Measurements from ENCODE around the gene RBM26.
"Not testable (repeated sequence)": the region's sequence is repeated elsewhere in the genome, so short reads cannot be mapped to it uniquely, and the experiment has no call there.

Gene RBM26

DNA sequence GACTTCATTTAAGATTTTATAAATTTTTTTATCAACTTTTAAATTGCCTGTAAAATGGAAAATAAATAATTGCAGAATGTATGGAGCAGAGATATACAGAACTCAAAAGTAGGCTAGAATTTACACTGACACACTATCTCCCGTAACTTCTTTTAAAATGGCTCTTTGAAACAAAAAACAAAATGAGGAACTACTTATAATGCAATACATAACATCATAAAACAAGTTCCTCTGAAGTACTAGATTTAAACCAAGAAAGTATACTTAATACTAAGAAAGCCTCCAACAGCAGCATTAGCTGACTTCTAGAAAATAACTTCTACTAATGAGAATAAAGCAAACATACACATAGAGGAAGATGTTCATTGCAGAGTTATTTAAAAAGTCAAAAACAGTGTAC is 17.0 kb downstream of the RBM26 start:
- no peak for DNase-seq (ENCODE audit: low read depth in 4 of 4, low spot score in 1 of 4)

DNA sequence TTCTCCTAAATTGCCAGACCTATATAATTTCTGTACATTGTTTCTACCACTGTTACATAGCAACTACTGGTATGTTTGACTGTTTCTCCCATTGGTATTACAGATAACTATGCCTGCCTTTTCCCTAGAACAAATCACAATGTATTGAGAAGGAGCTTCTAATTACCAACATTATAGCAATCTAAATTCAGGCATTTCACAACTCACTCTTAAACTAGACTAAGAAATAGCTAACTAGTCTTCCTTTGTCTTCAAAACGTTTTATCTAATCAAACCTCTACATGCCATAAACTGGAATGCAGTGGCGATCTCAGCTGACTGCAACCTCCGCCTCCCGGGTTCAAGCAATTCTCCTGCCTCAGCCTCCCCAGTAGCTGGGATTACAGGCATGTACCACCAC is 18.2 kb downstream of the RBM26 start:
- no peak for DNase-seq (ENCODE audit: low read depth in 4 of 4, low spot score in 1 of 4)

DNA sequence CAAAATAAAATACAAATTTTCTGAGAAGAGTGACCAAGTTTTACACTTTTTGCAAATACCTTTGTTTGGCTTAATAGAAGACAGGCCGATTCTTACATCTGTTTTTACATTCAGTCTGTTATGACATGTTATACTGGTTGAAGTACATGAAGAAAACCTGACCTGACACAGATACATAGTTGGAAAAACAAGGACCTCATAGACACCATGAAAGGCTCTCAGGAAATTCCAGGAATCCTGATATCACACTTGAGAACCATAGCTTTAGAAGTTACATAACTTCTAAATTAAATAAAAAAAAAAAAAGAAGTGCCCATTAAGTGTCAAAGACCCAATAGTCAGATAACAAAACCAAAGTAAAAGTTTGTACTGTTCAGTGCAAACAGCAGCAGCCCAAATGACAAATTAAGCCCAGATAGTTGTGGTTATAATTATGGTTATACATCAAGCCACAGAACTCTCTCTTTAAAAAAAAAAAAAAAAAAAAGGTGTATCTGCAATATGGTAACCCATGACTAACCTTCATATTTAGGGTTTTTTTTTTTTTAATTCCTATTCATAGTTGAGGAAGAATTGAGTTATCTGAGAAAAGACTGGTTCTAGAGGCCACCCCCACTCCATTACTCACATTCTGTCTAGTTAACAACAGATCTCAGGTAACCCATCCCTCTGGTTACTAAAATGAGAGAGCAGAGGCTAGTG is 19.8 kb downstream of the RBM26 start:
- DNase-seq (ENCODE audit: low read depth in 4 of 4, low spot score in 1 of 4): no peak

DNA sequence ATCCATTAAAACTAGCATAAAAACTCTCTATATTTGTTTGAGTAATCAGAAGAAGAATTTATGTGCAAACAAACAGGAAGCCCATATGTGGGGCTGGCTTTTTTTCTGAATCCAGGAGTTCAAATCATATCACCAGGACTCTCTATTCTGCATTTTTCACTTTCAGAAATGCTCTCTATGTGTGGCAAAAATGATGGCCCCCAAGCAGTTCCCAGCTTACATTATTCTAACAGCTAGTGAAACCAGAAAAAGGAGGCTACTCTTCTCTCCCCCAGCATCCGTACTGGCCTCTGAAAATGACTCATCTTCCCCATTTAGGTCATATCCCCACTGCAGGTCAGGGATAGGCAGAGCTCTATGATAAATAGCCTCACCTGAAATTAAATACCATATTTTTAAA is 20.4 kb downstream of the RBM26 start:
- no peak for DNase-seq (ENCODE audit: low read depth in 4 of 4, low spot score in 1 of 4)

DNA sequence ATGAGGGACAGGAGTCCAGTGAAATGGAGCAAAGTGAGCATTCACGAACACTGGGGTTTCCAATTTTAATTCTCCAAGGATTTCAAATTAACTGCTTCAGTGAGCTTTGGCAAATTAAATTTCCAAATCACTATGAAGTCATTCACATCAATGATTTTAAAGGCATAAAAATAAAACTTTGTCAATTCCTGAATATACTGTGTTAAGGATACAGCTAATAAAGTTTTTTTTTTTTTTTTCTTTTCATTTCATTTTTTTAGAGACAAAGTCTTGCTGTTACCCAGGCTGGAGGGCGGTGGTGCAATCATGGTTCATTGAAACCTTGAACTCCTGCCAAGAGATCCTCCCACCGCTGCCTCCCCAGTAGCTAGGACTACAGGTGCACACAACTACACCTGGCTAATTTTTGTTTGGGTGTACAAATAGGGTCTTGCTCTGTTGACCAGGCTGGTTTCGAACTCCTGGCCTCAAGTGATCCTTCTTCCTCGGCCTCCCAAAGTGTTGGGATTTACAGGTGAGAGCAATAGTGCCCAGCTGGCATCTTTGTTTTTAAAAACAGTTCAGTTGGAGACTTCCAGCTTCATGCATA is 21.9 kb downstream of the RBM26 start:
- DNase-seq (ENCODE audit: low read depth in 4 of 4, low spot score in 1 of 4): no peak

DNA sequence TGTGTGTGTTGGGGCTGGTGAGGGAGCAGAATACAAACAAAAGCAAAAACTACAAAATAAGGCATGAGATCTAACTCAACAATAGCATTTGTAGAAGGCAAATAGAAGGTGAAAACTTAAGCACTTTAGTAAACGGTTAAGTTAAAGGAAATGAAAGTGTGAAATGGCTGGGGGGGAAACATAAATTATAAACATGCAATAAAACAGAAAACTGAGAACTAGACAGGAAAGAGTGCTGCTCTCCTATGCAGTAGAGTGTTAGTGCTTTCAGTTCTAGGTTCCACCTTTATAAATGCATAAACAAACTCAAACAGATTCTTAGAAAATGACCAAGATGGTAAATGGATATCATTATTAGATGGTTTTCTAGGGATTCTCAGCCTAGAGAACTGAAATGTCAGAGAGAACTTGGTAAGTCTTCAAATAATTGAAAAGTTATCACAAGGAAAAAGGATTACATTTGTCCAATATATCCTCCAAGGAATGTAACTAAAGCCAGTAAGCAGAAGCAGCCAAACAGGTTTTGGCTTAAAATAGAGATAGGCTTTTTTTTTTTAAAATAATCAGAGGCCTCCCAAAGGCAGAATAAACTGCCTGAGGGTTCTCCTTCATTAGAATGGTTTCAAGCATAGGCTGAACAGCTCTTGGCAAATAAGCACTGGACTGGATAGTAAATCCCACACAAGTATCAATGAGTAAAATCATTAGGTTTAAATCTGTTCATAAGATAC is 23.3 kb downstream of the RBM26 start:
- DNase-seq (ENCODE audit: low read depth in 4 of 4, low spot score in 1 of 4): no peak

DNA sequence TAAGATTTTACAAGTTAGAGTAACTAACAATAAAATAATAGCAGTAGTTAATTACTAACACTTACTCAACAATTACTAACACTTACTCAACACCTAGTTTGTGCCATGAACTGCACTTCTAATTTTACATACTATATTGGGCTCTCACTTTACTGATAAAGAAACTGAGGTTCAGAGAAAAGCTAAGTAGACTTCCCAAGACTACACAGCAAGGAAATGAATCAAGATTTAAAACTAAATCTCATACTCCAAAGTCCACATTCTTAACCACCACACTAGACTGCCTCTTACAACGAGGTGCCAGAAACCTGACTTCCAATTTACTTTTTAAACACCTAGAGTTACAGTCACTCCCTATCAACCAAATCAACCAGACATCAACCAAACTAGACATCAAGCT is 25.1 kb downstream of the RBM26 start:
- no peak for DNase-seq (ENCODE audit: low read depth in 4 of 4, low spot score in 1 of 4)

DNA sequence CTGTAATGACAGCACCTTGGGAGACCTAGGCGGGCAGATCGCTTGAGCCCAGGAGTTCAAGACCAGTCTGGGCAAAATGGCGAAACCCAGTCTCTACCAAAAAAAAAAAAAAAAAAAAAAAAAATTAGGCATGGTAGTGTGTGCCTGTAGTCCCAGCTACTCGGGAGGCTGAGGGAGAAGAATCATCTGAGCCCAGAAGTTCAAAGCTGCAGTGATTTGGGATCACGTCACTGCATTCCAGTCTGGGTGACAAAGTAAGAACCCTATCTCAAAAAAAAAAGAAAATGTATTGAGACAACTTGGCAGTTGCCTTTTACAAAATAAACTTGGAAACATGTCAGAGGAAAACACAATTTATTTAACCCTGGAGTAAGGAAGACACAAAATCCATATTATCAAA is 26.8 kb downstream of the RBM26 start:
- DNase-seq (ENCODE audit: low read depth in 4 of 4, low spot score in 1 of 4): no peak

DNA sequence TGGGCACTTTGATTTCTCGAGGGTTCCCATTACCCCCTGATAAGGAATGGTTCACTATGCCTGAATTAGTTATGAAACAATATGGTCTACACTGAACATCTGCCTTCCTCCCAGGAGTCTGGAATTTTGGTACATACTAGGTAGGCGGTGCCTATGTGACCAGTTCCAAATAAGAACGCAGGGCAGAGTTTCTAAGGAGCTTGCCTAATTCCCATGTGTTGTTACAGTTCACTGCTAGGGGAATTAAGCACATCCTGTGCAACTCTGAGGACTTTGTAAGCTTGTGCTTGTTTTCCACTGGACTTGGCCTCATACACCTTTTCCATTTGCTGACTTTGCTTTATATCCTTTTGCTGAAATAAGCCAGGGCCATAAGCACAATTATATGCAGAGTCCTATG is 29.2 kb downstream of the RBM26 start:
- no peak for DNase-seq (ENCODE audit: low read depth in 4 of 4, low spot score in 1 of 4)

DNA sequence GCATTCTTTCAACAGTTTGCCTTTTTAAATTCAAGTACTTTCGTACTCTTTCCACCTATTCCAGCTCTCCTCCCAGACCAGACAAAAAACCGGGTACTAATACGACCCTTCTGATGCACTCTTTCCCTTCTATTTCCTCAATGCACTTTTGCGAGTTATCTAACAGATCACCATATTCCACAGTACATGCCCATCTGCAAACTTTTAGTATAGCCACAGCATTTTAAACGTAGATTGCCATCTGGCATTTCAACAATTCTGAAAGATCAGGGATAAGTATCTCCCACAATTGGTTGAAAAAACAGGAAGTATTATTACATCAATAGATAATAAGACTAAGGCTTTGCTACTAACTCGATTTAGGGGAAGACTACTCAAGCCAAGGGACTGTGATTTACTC is 31.5 kb downstream of the RBM26 start:
- DNase-seq (ENCODE audit: low read depth in 4 of 4, low spot score in 1 of 4): no peak

DNA sequence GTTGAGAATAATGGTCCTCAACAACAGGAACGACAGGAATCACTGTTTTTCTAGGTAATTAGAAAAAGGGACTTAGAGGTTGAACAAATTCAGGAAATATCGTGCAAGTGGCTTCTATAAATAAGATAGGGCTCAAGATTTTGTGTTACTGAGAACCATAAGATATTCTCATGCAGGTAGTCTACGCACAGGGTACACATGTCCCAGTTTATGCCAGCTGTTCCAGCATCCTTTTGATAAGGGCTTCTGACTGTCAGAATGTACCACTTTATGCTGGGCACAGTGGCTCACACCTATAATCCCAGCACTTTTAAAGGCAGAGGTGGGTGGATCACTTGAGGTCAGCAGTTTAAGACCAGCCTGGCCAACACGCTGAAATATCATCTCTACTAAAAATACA is 32.1 kb downstream of the RBM26 start:
- no peak for DNase-seq (ENCODE audit: low read depth in 4 of 4, low spot score in 1 of 4)

DNA sequence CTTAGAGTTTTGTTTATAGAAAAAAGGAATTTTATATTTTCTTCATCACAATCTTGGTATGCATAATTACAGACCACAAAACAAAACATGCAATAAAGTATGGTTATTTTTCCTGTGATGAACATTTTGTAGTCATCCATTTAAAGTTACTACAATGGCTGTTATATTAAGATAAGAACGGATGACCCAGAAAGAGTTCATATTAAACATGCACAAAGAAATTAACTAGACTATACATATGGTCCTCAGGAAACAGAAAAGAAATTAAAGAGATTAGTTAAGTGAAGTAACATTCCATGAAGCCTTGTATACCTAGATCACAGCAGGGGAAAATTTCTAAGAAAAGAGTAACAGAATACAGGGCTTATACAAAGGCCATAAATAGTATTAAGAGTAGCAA is 36.8 kb downstream of the RBM26 start:
- no peak for DNase-seq (ENCODE audit: low read depth in 4 of 4, low spot score in 1 of 4)

DNA sequence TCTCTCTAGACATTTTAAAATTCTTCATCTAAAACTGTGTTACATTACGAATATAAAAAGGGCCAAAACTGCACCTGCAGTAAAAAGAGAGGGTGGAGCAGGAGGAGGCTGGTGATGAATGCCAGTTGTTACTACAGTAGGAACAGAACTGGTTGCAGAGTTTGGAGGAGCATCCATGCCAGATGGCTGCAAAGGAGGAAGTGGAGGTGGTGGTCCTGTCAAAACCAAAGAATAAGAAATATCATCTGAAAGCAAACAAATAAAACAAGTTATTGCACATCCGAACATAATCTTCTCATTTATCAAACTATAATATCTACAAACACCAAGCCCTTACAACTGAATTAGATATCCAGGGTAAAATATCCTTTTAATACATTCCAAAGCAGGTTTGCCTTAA is 40.1 kb downstream of the RBM26 start:
- DNase-seq (ENCODE audit: low read depth in 4 of 4, low spot score in 1 of 4): no peak

DNA sequence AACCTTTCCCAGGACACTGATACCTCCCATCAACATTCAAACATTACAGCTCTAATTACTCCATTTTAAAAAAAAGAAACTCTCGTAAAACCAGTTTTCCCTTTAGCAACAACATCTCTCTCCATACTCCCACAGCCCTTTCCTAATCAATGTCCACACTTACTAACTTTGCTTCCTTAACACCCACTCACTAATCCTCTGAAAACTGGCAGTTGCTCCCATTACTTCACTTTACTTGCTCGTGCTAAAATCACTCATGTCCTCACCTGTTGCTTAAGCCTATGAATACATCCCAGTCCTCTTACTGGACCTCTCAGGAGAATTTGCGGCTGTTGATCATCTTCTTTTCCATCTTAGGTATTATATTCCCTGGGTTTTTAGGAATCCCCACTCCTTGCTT is 44.8 kb downstream of the RBM26 start:
- DNase-seq (ENCODE audit: low read depth in 4 of 4, low spot score in 1 of 4): no peak

DNA sequence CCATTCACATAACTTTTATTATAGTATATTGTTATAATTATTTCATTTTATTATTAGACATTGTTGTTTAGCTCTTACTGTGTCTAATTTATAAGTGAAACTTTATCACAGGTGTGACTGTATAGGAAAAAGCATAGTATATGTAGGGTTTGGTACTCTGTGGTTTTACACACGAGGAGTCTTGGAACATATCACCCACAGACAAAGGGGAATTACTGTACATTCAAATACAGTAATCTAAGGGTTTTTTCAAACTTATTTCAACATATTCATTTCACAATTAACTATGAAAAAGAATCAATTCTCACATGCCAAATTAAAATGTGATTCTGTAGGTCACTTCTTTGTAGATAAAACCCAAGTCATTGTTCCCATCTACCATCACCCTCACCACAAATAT is 46.0 kb downstream of the RBM26 start:
- DNase-seq (ENCODE audit: low read depth in 4 of 4, low spot score in 1 of 4): no peak

DNA sequence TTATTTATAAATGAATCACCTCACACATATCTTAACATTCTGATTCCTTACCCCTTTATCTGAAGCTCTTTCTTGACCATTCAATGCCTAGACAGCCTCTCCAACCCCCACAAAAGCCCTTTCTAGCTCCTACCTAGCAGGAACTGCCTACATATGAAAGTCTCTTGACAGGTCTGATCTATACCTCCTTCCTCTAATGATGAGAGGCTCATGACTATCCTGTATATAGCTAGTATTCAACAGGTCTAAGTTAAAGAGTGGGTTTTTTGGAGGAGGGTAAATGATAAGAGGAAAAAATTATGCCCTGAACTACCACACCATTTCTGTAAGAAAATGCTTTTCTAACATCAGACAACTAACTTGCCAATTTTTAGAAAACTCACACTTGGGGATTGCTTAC is 47.0 kb downstream of the RBM26 start:
- no peak for DNase-seq (ENCODE audit: low read depth in 4 of 4, low spot score in 1 of 4)

DNA sequence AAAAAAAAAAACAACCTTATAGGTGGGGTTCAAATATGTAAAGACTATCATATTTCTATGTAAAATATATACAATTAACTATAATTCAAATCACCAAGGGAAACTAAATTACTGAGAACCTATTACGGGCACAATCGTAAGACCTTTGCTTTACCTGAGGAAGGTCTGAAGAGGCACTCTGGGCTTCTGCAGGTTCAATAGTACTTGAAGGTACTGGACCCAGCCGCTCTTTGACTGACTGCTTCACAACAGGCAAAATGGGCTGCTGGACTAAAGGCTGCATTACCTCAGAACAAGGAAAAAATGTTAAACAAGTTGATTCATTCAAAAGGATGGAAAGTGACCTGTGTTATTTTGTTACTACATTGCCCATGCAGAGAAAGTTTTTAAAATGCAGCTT is 51.8 kb downstream of the RBM26 start:
- no peak for DNase-seq (ENCODE audit: low read depth in 4 of 4, low spot score in 1 of 4)

DNA sequence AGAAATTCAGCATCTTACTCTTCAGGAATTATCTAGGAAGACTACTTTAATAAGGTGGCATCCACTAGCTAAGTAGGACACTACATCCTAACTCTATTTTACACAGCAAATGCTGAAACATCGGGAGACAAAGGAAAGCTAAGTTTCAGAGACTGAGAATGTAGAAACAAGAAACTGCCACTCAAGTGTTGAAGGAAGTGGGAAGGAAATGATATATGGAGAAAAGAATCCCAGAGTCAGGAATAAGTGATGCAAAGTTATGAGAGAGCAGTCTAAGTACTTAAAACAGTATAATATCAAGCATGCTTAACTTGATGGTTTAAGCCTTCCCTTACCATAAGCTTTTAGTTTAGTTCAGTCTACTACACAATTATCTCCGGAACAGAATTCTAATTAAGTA is 52.4 kb downstream of the RBM26 start:
- no peak for DNase-seq (ENCODE audit: low read depth in 4 of 4, low spot score in 1 of 4)

DNA sequence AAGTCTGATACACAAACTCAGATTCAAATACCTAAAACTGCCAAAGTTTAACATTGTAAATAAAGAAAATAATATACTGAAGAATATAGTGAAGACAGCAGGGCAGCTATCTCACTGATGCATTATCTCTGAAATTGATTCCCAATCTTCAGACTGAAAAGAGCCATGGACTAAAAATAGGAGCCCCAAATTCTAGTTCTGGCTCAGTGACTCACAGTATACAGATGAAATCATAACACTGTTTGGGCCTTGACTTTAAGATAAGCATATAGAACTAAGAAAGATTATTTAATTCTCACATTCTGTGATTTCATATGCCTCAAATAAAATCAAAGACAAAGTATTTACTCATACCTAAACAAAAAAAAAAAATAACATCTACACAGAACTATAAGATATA is 53.9 kb downstream of the RBM26 start:
- no peak for DNase-seq (ENCODE audit: low read depth in 4 of 4, low spot score in 1 of 4)

DNA sequence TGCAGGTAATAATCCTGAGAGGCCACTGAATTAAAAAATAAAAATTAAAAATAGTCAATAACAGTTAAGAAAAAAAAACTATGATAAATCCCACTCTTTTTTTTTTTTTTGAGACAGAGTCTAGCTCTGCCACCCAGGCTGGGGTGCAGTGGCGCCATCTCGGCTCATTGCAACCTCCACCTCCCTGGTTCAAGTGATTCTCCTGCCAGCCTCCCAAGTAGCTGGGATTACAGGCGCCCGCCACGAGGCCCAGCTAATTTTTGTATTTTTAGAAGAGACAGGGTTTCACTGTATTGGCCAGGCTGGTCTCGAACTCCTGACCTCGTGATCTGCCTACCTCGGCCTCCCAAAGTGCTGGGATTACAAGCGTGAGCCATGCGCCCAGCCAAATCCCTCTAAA is 56.4 kb downstream of the RBM26 start:
- not testable (repeated sequence) for DNase-seq (ENCODE audit: low read depth in 4 of 4, low spot score in 1 of 4)

DNA sequence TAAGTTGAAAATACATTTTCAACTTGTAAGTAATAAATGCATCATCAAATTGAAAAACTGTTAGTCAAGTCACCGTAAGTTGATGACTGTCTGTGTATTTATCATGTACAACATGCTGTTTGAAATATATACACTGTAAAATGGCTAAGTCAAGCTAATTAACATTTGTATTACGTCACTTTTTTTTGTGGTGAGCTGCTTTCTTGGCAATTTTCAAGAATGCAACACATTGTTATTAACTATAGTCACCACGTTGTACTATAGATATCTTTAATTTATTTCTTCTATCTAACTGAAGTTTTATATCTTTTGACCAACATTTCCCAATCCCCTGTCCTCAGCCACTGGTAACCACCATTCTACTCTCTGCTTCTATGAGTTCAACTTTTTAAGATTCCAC is 57.0 kb downstream of the RBM26 start:
- no peak for DNase-seq (ENCODE audit: low read depth in 4 of 4, low spot score in 1 of 4)

DNA sequence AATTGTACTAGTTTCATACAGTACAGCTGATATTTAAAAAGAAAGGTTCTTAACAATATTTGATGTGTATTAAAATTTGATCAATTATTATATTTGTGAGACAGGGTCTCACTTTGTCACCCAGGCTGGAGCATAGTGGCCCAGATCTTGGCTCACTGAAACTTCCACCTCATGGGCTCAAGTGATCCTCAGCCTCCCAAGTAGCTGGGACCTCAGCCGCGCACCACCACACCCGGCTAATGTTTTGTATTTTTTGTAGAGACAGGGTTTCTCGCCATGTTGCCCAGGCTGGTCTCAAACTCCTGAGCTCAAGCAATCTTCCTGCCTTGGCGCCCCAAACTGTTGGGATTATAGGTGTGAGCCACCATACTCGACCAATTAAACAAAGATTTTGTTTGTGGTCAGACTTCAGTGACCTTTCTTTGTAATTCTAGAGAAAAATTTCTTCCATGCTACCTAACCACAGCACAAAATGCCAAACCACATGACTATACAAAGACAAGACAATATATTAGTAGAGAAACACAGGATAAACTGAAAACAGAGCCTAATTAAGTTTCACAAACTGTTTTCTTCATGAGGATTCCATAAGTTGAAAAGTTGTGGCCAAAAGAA is 59.6 kb downstream of the RBM26 start:
- DNase-seq (ENCODE audit: low read depth in 4 of 4, low spot score in 1 of 4): no peak
